ENCODE results near the gene LPIN2.

DNA sequence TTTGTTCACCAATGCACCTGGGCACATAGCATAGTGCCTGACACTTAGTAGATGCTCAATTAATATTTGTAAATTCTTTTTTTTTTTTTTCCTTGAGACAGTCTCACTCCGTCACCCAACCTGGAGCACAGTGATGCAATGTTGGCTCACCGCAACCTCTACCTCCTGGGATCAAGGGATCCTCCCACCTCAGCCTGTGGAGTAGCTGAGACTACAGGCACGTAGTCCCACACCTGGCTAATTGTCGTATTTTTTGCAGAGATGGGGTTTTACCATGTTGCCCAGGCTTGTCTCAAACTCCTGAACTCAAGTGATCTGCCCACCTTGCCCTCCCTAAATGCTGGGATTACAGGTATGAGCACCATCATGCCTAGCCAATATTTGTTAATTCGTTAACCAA is 23.2 kb upstream of the LPIN2 start:
- TF ChIP-seq EZH2 (IDR thresholded peaks at IDR 0.05; ENCODE audit: borderline replicate concordance, low read depth, low read length, severe bottlenecking) (no peak), CTCF (IDR thresholded peaks at IDR 0.05; ENCODE audit: borderline replicate concordance, extremely low read depth, low read length, poor library complexity, severe bottlenecking) (no peak)
